HG03378 (cell line): ENCODE measurements around the gene GOLGA8O.
"Not testable (repeated sequence)": the region's sequence is repeated elsewhere in the genome, so short reads cannot be mapped to it uniquely, and the experiment has no call there.

Experiments used
- ATAC-seq: cut with Tn5 transposase; IDR thresholded peaks from one replicate; pipeline ENCODE4 v1.9.1; 2021; ENCODE audit warnings: mild to moderate bottlenecking, moderate library complexity; ENCODE audit not compliant: unreplicated experiment

Gene GOLGA8O

GRCh38 chr15:32455534-32455933, at the start of gene GOLGA8O:
Gene GOLGA8O, minus strand, starts transcription at chr15:32455634. Its CDS starts 98 bp downstream, at chr15:32455536.
- ATAC-seq: not testable (repeated sequence)

GRCh38 chr15:32504152-32504811, 48.8 kb upstream of the GOLGA8O start:
- ATAC-seq: not testable (repeated sequence)

DNA sequence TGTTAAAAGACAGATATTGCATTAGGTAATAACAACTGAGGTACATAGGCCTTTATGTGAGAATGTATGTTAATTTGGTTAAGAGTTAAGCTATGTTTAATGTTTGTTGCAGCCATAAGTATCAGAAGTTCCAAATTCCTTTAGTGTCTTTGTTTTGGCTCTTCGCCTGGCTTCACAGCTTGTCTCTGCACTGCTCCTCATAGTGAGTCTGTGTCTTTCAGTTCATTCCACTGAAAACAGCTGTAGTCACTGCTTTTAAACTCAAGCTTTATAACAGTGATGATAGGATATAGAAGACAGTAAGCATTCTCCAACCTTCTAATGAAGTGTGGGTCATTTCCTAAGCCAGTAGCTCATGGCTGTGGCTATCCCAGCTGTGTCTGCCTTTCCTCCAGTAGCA, 47.5 kb upstream of the GOLGA8O start:
- not testable (repeated sequence) for ATAC-seq

DNA sequence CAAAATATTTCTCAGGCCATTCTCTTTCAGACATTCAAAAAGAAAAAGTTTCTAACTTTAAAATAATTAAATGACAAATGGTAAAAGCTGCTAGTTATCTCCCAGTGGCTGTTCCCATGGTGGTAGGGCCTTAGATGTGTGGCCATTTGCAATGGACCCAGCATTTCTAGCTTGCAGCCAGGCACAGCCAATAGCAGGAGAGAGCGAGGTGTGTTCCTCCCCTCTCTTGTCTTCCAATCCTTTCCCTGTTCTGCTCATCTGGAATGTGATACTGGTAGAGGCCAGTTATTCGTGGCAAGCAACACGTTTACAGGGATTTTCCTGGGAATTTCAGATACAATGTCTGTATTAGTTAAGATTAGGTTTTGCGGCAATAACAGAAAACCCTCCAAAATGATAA, 37.3 kb upstream of the GOLGA8O start:
- not testable (repeated sequence) for ATAC-seq

DNA sequence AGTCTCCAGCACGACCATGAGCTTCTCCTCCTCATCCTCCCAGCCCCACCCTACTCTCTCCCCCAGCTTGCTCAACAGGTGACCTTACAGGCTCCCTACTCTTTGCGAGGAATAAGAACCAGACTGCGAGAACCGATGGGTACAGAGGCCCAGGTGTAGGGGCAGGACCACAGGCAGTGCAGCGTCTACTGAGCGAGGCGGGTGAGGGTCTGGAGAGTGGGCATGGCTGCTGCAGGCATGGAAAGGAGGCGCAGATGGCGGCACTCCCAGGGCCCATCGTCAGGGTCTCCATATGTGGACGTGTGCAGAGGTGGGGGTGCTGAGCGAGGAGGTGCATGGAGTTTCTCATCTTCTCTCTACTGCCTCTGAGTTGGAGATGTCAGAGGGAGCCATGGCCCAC, 31.0 kb upstream of the GOLGA8O start:
- ATAC-seq: not testable (repeated sequence)

GRCh38 chr15:32483377-32483776, 27.9 kb upstream of the GOLGA8O start:
- ATAC-seq: not testable (repeated sequence)

GRCh38 chr15:32481683-32482082, 26.2 kb upstream of the GOLGA8O start:
- not testable (repeated sequence) for ATAC-seq

DNA sequence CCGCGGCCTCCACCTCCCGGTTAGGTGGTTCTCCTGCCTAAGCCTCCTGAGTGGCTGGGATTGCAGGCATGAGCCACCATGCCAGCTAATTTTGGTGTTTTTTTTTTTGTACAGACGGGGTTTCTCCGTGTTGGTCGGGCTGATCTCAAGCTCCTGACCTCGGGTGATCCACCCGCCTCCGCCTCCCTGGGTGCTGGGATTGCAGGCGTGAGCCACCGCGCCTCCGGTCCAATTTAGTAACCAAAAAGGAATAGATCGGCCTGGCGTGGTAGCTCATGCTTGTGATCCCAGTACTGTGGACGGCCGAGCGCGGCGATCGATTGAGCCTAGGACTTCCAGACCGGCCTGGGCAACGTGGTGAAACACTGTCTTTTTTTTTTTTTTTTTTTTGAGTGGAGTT, 12.6 kb upstream of the GOLGA8O start:
- not testable (repeated sequence) for ATAC-seq

GRCh38 chr15:32440445-32440977, 14.9 kb downstream of the GOLGA8O start:
- ATAC-seq: not testable (repeated sequence)

- not testable (repeated sequence) for ATAC-seq
These were observed 21.1 kb downstream of the GOLGA8O start for GRCh38 chr15:32434102-32434963.

- ATAC-seq: not testable (repeated sequence)
These were observed 27.8 kb downstream of the GOLGA8O start for GRCh38 chr15:32427635-32428034.

DNA sequence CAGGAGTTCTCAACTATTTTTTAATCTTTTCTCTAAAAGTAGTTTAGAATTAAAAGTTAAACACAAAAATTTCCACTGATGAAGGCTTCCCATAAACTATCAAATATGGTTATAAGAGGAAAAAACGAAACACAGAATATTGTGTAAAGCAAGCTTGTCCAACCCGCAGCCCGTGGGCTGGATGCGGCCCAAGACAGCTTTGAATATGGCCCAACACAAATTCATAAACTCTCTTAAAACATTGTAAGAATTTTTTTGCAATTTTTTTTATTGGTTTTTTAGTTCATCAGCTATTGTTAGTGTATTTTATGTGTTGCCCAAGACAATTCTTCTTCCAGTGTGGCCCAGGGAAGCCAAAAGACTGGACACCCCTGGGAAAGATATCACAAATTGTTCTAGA, 28.9 kb downstream of the GOLGA8O start:
- not testable (repeated sequence) for ATAC-seq

GRCh38 chr15:32407903-32408302, 47.5 kb downstream of the GOLGA8O start:
- ATAC-seq: not testable (repeated sequence)

GRCh38 chr15:32403192-32403591, 52.2 kb downstream of the GOLGA8O start, which contains the start of gene GOLGA8K:
Gene GOLGA8K, minus strand, starts transcription at chr15:32403292. Its CDS starts 98 bp downstream, at chr15:32403194.
- not testable (repeated sequence) for ATAC-seq

DNA sequence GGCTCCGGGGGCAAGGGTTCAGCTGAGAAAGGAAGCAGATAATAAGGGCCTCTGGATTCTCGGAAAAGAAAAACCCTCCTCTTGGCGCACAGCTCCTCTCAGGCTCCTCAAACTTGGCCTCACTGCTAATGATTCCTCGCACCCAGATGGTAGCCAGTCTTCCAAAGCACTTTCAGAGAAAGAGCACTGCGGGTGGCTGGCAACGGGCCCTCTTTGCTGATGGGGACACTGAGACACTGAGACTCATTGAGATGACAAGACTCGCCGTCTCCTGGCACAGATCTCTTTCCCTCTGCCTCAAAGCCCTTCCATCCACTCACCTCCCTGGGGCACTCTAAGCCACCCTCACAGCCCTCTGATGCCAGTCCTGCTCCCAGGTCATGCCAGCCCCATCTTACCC, 58.9 kb downstream of the GOLGA8O start:
- not testable (repeated sequence) for ATAC-seq
